Measurements from ENCODE around the gene UMAD1.

Gene UMAD1

DNA sequence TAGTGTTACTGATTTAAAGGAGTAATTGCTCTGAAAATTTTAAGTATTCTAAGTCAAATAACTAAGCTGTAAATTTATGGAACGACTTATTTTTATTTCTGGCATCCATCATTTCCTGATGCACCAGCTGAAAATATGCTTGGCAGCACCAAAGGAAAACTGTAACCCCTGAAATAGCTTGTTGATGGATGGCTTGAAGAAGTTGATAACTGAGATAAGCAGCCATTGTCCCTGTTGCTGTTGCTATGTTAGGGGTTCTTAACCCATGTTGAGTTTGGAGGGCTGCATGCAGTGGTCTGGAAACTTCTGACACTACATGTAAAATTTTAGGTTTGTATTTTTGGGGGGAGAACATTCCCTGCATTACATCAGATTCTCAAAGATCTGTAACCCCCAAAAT, 47.2 kb downstream of the UMAD1 start:
- Histone ChIP-seq H2AK5ac (ENCODE audit: low read length, severe bottlenecking) (no peak overlapping the region), H3K4me3 (ENCODE audit: insufficient read depth in 1 of 2, low read depth in 1 of 2, low read length in 2 of 2) (no peak overlapping the region), H3K36me3 (ENCODE audit: control insufficient read depth in 1 of 2, insufficient read depth in 2 of 2, low read depth in 1 of 2, low read length in 2 of 2) (no peaks in the 10 kb centered on the region), H2BK5ac (ENCODE audit: low read depth, low read length, poor library complexity, severe bottlenecking) (no peak overlapping the region), H3K9me3 (ENCODE audit: control insufficient read depth, low read length) (no peaks in the 10 kb centered on the region), H3K18ac (ENCODE audit: low read depth in 1 of 2, low read length in 2 of 2) (no peak overlapping the region), H2BK12ac (ENCODE audit: low read length in 2 of 2) (no peak overlapping the region), H3K4me1 (ENCODE audit: control insufficient read depth, insufficient read depth, low read depth, low read length) (no peaks in the 10 kb centered on the region), H3K27ac (ENCODE audit: low read length, poor library complexity, severe bottlenecking) (no peak overlapping the region), H3K4ac (ENCODE audit: low read depth in 1 of 2, low read length in 2 of 2) (no peak overlapping the region), H3K23ac (ENCODE audit: low read length in 2 of 2) (no peak overlapping the region), H3K9ac (ENCODE audit: low read length) (peak overlapping the region; percentile 62), H2BK15ac (ENCODE audit: low read depth, poor library complexity, severe bottlenecking) (no peak overlapping the region), H4K91ac (ENCODE audit: low read length) (no peak overlapping the region), H3K14ac (ENCODE audit: low read length in 2 of 2) (no peak overlapping the region), H2BK120ac (ENCODE audit: low read depth, low read length) (no peak overlapping the region), H3K27me3 (ENCODE audit: control insufficient read depth in 1 of 2, insufficient read depth in 1 of 2, low read length in 2 of 2) (no peaks in the 10 kb centered on the region), H3K79me1 (replicated peaks; ENCODE audit: low read length, poor library complexity, severe bottlenecking) (peaks cover 9% of the 10 kb centered on the region), H4K8ac (ENCODE audit: low read length) (no peak overlapping the region), H2AFZ (ENCODE audit: low read depth, low read length) (no peak overlapping the region), H3K4me2 (ENCODE audit: low read length, poor library complexity, severe bottlenecking) (no peak overlapping the region)
- 88% methylated on average over 1 of the region's 1 CpG for WGBS
- DNase-seq, result no peak

DNA sequence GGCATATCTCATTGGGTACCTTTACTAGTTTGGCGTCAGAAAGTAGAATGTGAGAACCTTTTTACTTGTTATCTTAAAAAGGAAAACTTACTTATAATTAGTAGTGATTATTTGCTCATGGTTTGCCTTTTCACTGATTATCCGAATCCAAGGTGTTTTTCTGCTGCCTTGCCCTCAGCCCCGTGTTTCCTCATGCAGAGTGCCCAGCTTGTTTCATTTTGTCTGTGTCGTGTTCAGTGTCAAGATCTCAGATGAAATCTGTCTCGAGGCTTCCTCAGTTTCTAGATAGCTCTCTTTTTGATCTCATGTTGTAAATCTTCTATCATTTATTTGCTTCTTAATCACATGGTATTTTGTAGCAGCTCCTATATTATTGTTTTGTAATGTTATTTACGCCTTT, 47.8 kb downstream of the UMAD1 start:
- no peak overlapping the region for H3K18ac ChIP-seq (ENCODE audit: low read depth in 1 of 2, low read length in 2 of 2)
- no peak overlapping the region for H4K8ac ChIP-seq (ENCODE audit: low read length)
- H2AFZ ChIP-seq (ENCODE audit: low read depth, low read length), result no peak overlapping the region
- peak overlapping the region in 1 of 2 experiments; percentile 58 for H3K4me3 ChIP-seq (ENCODE audit: insufficient read depth in 1 of 2, low read depth in 1 of 2, low read length in 2 of 2)
- no peak overlapping the region for H3K23ac ChIP-seq (ENCODE audit: low read length in 2 of 2)
- H4K91ac ChIP-seq (ENCODE audit: low read length), result no peak overlapping the region
- H2BK15ac ChIP-seq (ENCODE audit: low read depth, poor library complexity, severe bottlenecking), result no peak overlapping the region
- no peak overlapping the region for H3K27ac ChIP-seq (ENCODE audit: low read length, poor library complexity, severe bottlenecking)
- H3K36me3 ChIP-seq (ENCODE audit: control insufficient read depth in 1 of 2, insufficient read depth in 2 of 2, low read depth in 1 of 2, low read length in 2 of 2), result no peaks in the 10 kb centered on the region
- no peak overlapping the region for H2AK5ac ChIP-seq (ENCODE audit: low read length, severe bottlenecking)
- H3K27me3 ChIP-seq (ENCODE audit: control insufficient read depth in 1 of 2, insufficient read depth in 1 of 2, low read length in 2 of 2), result no peaks in the 10 kb centered on the region
- no peak overlapping the region for H3K4me2 ChIP-seq (ENCODE audit: low read length, poor library complexity, severe bottlenecking)
- peaks cover 8% of the 10 kb centered on the region for H3K79me1 ChIP-seq (replicated peaks; ENCODE audit: low read length, poor library complexity, severe bottlenecking)
- peak overlapping the region; percentile 62 for H3K9ac ChIP-seq (ENCODE audit: low read length)
- H3K4ac ChIP-seq (ENCODE audit: low read depth in 1 of 2, low read length in 2 of 2), result no peak overlapping the region
- H3K9me3 ChIP-seq (ENCODE audit: control insufficient read depth, low read length), result no peaks in the 10 kb centered on the region
- H3K4me1 ChIP-seq (ENCODE audit: control insufficient read depth, insufficient read depth, low read depth, low read length), result no peaks in the 10 kb centered on the region
- H2BK5ac ChIP-seq (ENCODE audit: low read depth, low read length, poor library complexity, severe bottlenecking), result no peak overlapping the region
- H3K14ac ChIP-seq (ENCODE audit: low read length in 2 of 2), result no peak overlapping the region
- H2BK12ac ChIP-seq (ENCODE audit: low read length in 2 of 2), result no peak overlapping the region
- no peak overlapping the region for H2BK120ac ChIP-seq (ENCODE audit: low read depth, low read length)
- 74% methylated on average over 4 of the region's 6 CpGs for WGBS
- DNase-seq, result no peak

DNA sequence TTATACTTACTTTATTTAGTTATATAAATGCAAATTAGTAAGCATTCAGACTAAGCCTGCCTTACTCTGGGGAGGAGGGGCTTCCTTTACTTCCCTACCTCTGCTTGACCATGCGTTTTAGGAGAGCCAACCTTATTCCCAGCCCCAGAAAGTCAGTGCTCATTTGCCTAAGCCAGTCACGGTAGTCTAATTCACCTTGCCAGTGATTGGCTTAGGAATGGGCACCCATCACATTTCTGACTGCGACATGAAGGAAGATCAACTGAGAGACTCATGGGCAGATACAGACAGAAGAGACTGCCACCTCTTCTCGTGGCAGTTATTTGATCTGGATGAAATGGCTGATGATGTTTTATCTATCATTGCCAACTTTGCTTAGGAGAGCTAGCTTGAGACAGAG, 48.4 kb downstream of the UMAD1 start:
- Histone ChIP-seq H3K36me3 (ENCODE audit: control insufficient read depth in 1 of 2, insufficient read depth in 2 of 2, low read depth in 1 of 2, low read length in 2 of 2) (no peaks in the 10 kb centered on the region), H3K9ac (ENCODE audit: low read length) (peak overlapping the region; percentile 62), H4K91ac (ENCODE audit: low read length) (no peak overlapping the region), H3K4me1 (ENCODE audit: control insufficient read depth, insufficient read depth, low read depth, low read length) (no peaks in the 10 kb centered on the region), H3K9me3 (ENCODE audit: control insufficient read depth, low read length) (no peaks in the 10 kb centered on the region), H3K4me3 (ENCODE audit: insufficient read depth in 1 of 2, low read depth in 1 of 2, low read length in 2 of 2) (no peak overlapping the region), H3K4ac (ENCODE audit: low read depth in 1 of 2, low read length in 2 of 2) (no peak overlapping the region), H3K27ac (ENCODE audit: low read length, poor library complexity, severe bottlenecking) (no peak overlapping the region), H3K14ac (ENCODE audit: low read length in 2 of 2) (no peak overlapping the region), H2AFZ (ENCODE audit: low read depth, low read length) (no peak overlapping the region), H4K8ac (ENCODE audit: low read length) (no peak overlapping the region), H2BK15ac (ENCODE audit: low read depth, poor library complexity, severe bottlenecking) (no peak overlapping the region), H2BK5ac (ENCODE audit: low read depth, low read length, poor library complexity, severe bottlenecking) (no peak overlapping the region), H2BK120ac (ENCODE audit: low read depth, low read length) (no peak overlapping the region), H3K79me1 (replicated peaks; ENCODE audit: low read length, poor library complexity, severe bottlenecking) (peaks cover 8% of the 10 kb centered on the region), H3K18ac (ENCODE audit: low read depth in 1 of 2, low read length in 2 of 2) (no peak overlapping the region), H3K4me2 (ENCODE audit: low read length, poor library complexity, severe bottlenecking) (no peak overlapping the region), H3K27me3 (ENCODE audit: control insufficient read depth in 1 of 2, insufficient read depth in 1 of 2, low read length in 2 of 2) (no peaks in the 10 kb centered on the region), H3K23ac (ENCODE audit: low read length in 2 of 2) (no peak overlapping the region), H2BK12ac (ENCODE audit: low read length in 2 of 2) (no peak overlapping the region), H2AK5ac (ENCODE audit: low read length, severe bottlenecking) (peak overlapping the region; percentile 1)
- 98% methylated on average over 4 of the region's 4 CpGs for WGBS
- DNase-seq, result no peak

DNA sequence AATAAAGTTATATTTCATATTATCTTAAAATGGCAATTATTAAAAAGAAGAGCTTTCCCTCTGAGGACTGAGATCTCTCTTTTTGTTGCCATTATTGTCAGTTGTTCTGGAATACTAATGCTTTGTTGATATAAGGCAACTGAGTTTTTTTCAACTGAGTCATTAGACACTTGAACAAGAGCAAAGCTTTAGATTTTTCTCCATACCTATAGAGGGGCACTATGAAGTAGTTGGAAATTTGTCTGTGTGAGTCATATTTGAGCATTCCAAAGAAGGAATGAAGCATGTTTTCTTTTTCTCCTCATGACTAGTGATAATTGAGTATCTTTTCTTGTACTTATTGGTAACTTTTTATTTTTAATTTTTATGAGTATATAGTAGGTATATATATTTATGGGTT, 53.3 kb downstream of the UMAD1 start:
- H3K14ac ChIP-seq (ENCODE audit: low read length in 2 of 2), result no peak overlapping the region
- H3K27ac ChIP-seq (ENCODE audit: low read length, poor library complexity, severe bottlenecking), result no peak overlapping the region
- peak; percentile 85 for DNase-seq

More for the DNA sequence above, 53.3 kb downstream of the UMAD1 start:
- no peak overlapping the region for H2BK5ac ChIP-seq (ENCODE audit: low read depth, low read length, poor library complexity, severe bottlenecking)
- peaks cover 5% of the 10 kb centered on the region for H3K79me1 ChIP-seq (replicated peaks; ENCODE audit: low read length, poor library complexity, severe bottlenecking)
- no peak overlapping the region for H3K18ac ChIP-seq (ENCODE audit: low read depth in 1 of 2, low read length in 2 of 2)
- no peak overlapping the region for H3K23ac ChIP-seq (ENCODE audit: low read length in 2 of 2)
- H3K4me2 ChIP-seq (ENCODE audit: low read length, poor library complexity, severe bottlenecking), result no peak overlapping the region
- H3K4me1 ChIP-seq (ENCODE audit: control insufficient read depth, insufficient read depth, low read depth, low read length), result peaks cover 1% of the 10 kb centered on the region
- no peak overlapping the region for H2BK12ac ChIP-seq (ENCODE audit: low read length in 2 of 2)
- no peak overlapping the region for H4K8ac ChIP-seq (ENCODE audit: low read length)
- no peak overlapping the region for H2BK120ac ChIP-seq (ENCODE audit: low read depth, low read length)
- H3K36me3 ChIP-seq (ENCODE audit: control insufficient read depth in 1 of 2, insufficient read depth in 2 of 2, low read depth in 1 of 2, low read length in 2 of 2), result no peaks in the 10 kb centered on the region
- no peaks in the 10 kb centered on the region for H3K9me3 ChIP-seq (ENCODE audit: control insufficient read depth, low read length)
- H3K4me3 ChIP-seq (ENCODE audit: insufficient read depth in 1 of 2, low read depth in 1 of 2, low read length in 2 of 2), result no peak overlapping the region
- H3K4ac ChIP-seq (ENCODE audit: low read depth in 1 of 2, low read length in 2 of 2), result no peak overlapping the region
- H2AFZ ChIP-seq (ENCODE audit: low read depth, low read length), result no peak overlapping the region
- no peaks in the 10 kb centered on the region for H3K27me3 ChIP-seq (ENCODE audit: control insufficient read depth in 1 of 2, insufficient read depth in 1 of 2, low read length in 2 of 2)
- H4K91ac ChIP-seq (ENCODE audit: low read length), result no peak overlapping the region
- H2AK5ac ChIP-seq (ENCODE audit: low read length, severe bottlenecking), result no peak overlapping the region
- no peak overlapping the region for H2BK15ac ChIP-seq (ENCODE audit: low read depth, poor library complexity, severe bottlenecking)
- no peak overlapping the region for H3K9ac ChIP-seq (ENCODE audit: low read length)

All from mesenchymal stem cell (in vitro differentiated cells and primary cell).